Stomach (tissue), 9 donors: ENCODE data around the gene SDR42E1. TPM values are rescaled to one million over a fixed set of nuclear protein-coding genes. Genes with fewer than 3 reads are reported as not detected.
A peak's percentile ranks its signal among the peaks of the same experiment; 100 is the strongest.

Source experiments
- DNase-seq, 2 donors: peaks; one replicate each; pipeline versions ENCODE4 v3.0.0 to v3.0.0-alpha.2; 2013 to 2019
- H3K27ac ChIP-seq, 5 donors: fragments of 200-600 bp in 4 of 5; sonication (generic) in 4 of 5; one replicate each; pipeline ENCODE4 v1.5.1; 2013 to 2019; ENCODE audit warnings: mild to moderate bottlenecking in 1 of 5, moderate library complexity in 1 of 5
- H3K27me3 ChIP-seq, 3 donors: fragments of 200-600 bp; sonication (generic); one replicate each; pipeline ENCODE4 v1.5.1; 2017 to 2019; ENCODE audit warnings: mixed run types in 1 of 3
- H3K36me3 ChIP-seq, 4 donors: fragments of 200-600 bp; sonication (generic); 1 replicate in 3 of 4; 2 replicates in 1 of 4; pipeline ENCODE4 v1.5.1; 2016 to 2019
- H3K4me1 ChIP-seq, 4 donors: fragments of 200-600 bp; sonication (generic); one replicate each; pipeline ENCODE4 v1.5.1; 2016 to 2019
- H3K4me3 ChIP-seq, 4 donors: fragments of 200-600 bp; sonication (generic) in 3 of 4; one replicate each; pipeline ENCODE4 v1.5.1; 2016 to 2019; ENCODE audit warnings: mild to moderate bottlenecking in 1 of 4
- H3K9me3 ChIP-seq, 4 donors: fragments of 200-600 bp; sonication (generic); one replicate each; pipeline ENCODE4 v1.5.1; 2016 to 2019
- CTCF ChIP-seq, 7 experiments: fragments of 450-650 bp in 4 of 7; fragments of 200-600 bp in 3 of 7; sonication (generic) in 3 of 7; IDR thresholded peaks; one replicate each; pipeline ENCODE4 v1.5.1; 2016 to 2019; ENCODE audit warnings: antibody characterized with exemption in 7 of 7, control low read depth in 2 of 7, mild to moderate bottlenecking in 1 of 7
- EP300 ChIP-seq: sonication (generic); formaldehyde crosslinking; IDR thresholded peaks from one replicate; pipeline ENCODE4 v1.6.1; 2017; ENCODE audit warnings: antibody characterized with exemption
- POLR2A ChIP-seq, 4 donors: fragments of 450-650 bp; IDR thresholded peaks; one replicate each; pipeline ENCODE4 v1.6.1; 2016; ENCODE audit warnings: antibody characterized with exemption in 4 of 4, control low read depth in 2 of 4, mild to moderate bottlenecking in 1 of 4, moderate library complexity in 1 of 4
- POLR2AphosphoS5 ChIP-seq, 3 donors: sonication (generic); formaldehyde crosslinking; IDR thresholded peaks; one replicate each; pipeline ENCODE4 v1.6.1; 2016; ENCODE audit warnings: antibody characterized with exemption in 3 of 3
- WGBS, 5 donors: extraction: QIAGEN DNeasy Blood & Tissue Kit in 3 of 5; methylation state at CpG; one replicate each; pipeline versions ENCODE4 v1.1.5 to v1.1.7; 2013 to 2018; 5-methylcytosine and 5-hydroxymethylcytosine counted together
- intact Hi-C: fragments of 100-400 bp; cut with DNase I; formaldehyde crosslinking; loops from one replicate; pipeline ENCODE4 v1.15.1; 2023; ENCODE audit warnings: low total_unique reads
- polyA plus RNA-seq, 3 donors: library from polyadenylated mRNA; stranded (reverse); fragments of 200-250 nt; gene quantifications; one replicate each; pipeline ENCODE4 v1.2.3, GENCODE V29; 2013
- total RNA-seq, 5 donors: library from RNA; depleted of rRNA; stranded (reverse); fragments of >200 nt; gene quantifications; one replicate each; pipeline versions ENCODE4 v1.1.0 to v1.2.3, GENCODE V29; 2014 to 2016
- donor health status: healthy with polysubstance abuse.
- donor health status: Bipolar disorder and iron deficiency.
- donor health status: healthy.

SDR42E1 gene
- total and polyA plus RNA-seq, 8 donors = 0.58 to 7.9 (median 2.3) TPM; not detected in 1

GRCh38 chr16:81945665-81946064, 65.6 kb downstream of the SDR42E1 start:
- Histone ChIP-seq H3K4me1 (peaks cover 0 to 3% (median 0%) of the 10 kb centered on the region in 4 donors), H3K27ac (no peak overlapping the region), H3K27me3 (no peaks in the 10 kb centered on the region), H3K9me3 (no peaks in the 10 kb centered on the region), H3K36me3 (peaks cover 0 to 36% (median 22%) of the 10 kb centered on the region in 4 donors), H3K4me3 (no peak overlapping the region)
- TF ChIP-seq POLR2A (IDR thresholded peaks at IDR 0.05) (no peak), CTCF (IDR thresholded peaks at IDR 0.05) (no peak), POLR2AphosphoS5 (IDR thresholded peaks at IDR 0.05) (no peak), EP300 (no peak)
- no peak for DNase-seq
- 70 to 96% (median 90%) methylated on average over 1 of the region's 1 CpG for WGBS, 5 donors
- intact Hi-C loops = no loop called here

GRCh38 chr16:81942007-81942601, 69.2 kb downstream of the SDR42E1 start:
- DNase-seq = no peak
- Histone ChIP-seq H3K27ac (no peak overlapping the region), H3K9me3 (no peaks in the 10 kb centered on the region), H3K4me3 (no peak overlapping the region), H3K36me3 (peaks cover 0 to 41% (median 23%) of the 10 kb centered on the region in 4 donors), H3K4me1 (peaks cover 0 to 14% (median 9%) of the 10 kb centered on the region in 4 donors), H3K27me3 (no peaks in the 10 kb centered on the region)
- intact Hi-C loops = no loop called here
- no peak for TF ChIP-seq POLR2A (IDR thresholded peaks at IDR 0.05)
- TF ChIP-seq CTCF (IDR thresholded peaks at IDR 0.05) = no peak
- TF ChIP-seq EP300 = no peak
- no peak for TF ChIP-seq POLR2AphosphoS5 (IDR thresholded peaks at IDR 0.05)
- 81 to 92% (median 86%) methylated on average over 7 of the region's 7 CpGs for WGBS, 5 donors

GRCh38 chr16:81940781-81941560, 70.3 kb downstream of the SDR42E1 start:
- no peaks in the 10 kb centered on the region for H3K9me3 ChIP-seq
- DNase-seq = peak in 1 of 2 donors; percentile 74
- H3K36me3 ChIP-seq = peaks cover 0 to 42% (median 17%) of the 10 kb centered on the region in 4 donors
- no peaks in the 10 kb centered on the region for H3K27me3 ChIP-seq
- peaks cover 0 to 15% (median 9%) of the 10 kb centered on the region in 4 donors for H3K4me1 ChIP-seq
- no peak for TF ChIP-seq POLR2A (IDR thresholded peaks at IDR 0.05)
- TF ChIP-seq CTCF (IDR thresholded peaks at IDR 0.05) = peak in 4 of 7 experiments; percentile 16 to 52 (median 38)
- intact Hi-C loops = no loop called here
- WGBS, 5 donors = 25 to 38% (median 34%) methylated on average over 3 of the region's 3 CpGs
- no peak overlapping the region for H3K27ac ChIP-seq
- H3K4me3 ChIP-seq = no peak overlapping the region

- intact Hi-C loops = loop anchor here (10.0 kb wide), 1 partner anchor 285 kb away; no protein-coding TSS in a partner anchor
- Histone ChIP-seq H3K36me3 (peaks cover 0 to 42% (median 14%) of the 10 kb centered on the region in 4 donors), H3K9me3 (no peaks in the 10 kb centered on the region), H3K27me3 (no peaks in the 10 kb centered on the region), H3K27ac (no peak overlapping the region), H3K4me3 (no peak overlapping the region), H3K4me1 (peaks cover 0 to 15% (median 9%) of the 10 kb centered on the region in 4 donors)
- 73 to 79% (median 78%) methylated on average over 7 of the region's 7 CpGs for WGBS, 5 donors
- TF ChIP-seq CTCF (IDR thresholded peaks at IDR 0.05) = no peak
- TF ChIP-seq POLR2A (IDR thresholded peaks at IDR 0.05) = no peak
- no peak for TF ChIP-seq POLR2AphosphoS5 (IDR thresholded peaks at IDR 0.05)
- DNase-seq = peak in 1 of 2 donors; percentile 8
These were observed 71.9 kb downstream of the SDR42E1 start for GRCh38 chr16:81939164-81940056.
